RPMI8226 (cell line): ENCODE results near the gene KAT14.
A peak's percentile ranks its signal among the peaks of the same experiment; 100 is the strongest.
"Not testable (repeated sequence)": the region's sequence is repeated elsewhere in the genome, so short reads cannot be mapped to it uniquely, and the experiment has no call there.

Experiments
- DNase-seq: peaks from one replicate; pipeline ENCODE4 v3.0.0-alpha.2; 2015

Gene KAT14

GRCh38 chr20:18165553-18165952 is 27.9 kb downstream of the KAT14 start:
- no peak for DNase-seq

GRCh38 chr20:18166241-18166881 is 28.7 kb downstream of the KAT14 start:
- no peak for DNase-seq

- DNase-seq: no peak
Measured at GRCh38 chr20:18166950-18167349, 29.3 kb downstream of the KAT14 start.

GRCh38 chr20:18172379-18172778 is 34.7 kb downstream of the KAT14 start:
- DNase-seq: no peak

GRCh38 chr20:18174906-18175683 is 37.4 kb downstream of the KAT14 start:
- DNase-seq: no peak

GRCh38 chr20:18176318-18176785 is 38.7 kb downstream of the KAT14 start:
- no peak for DNase-seq

GRCh38 chr20:18180366-18180765 is 42.7 kb downstream of the KAT14 start:
- not testable (repeated sequence) for DNase-seq

GRCh38 chr20:18180815-18181214 is 43.2 kb downstream of the KAT14 start:
- no peak for DNase-seq

GRCh38 chr20:18187020-18187419 is 49.4 kb downstream of the KAT14 start:
- DNase-seq: no peak

- no peak for DNase-seq
Measured at GRCh38 chr20:18188434-18188833, 50.8 kb downstream of the KAT14 start.

GRCh38 chr20:18190338-18191233 is 52.9 kb downstream of the KAT14 start:
- no peak for DNase-seq

GRCh38 chr20:18191306-18191705 is 53.6 kb downstream of the KAT14 start:
- no peak for DNase-seq

- not testable (repeated sequence) for DNase-seq
Measured at GRCh38 chr20:18194461-18194860, 56.8 kb downstream of the KAT14 start.

GRCh38 chr20:18195931-18196330 is 58.3 kb downstream of the KAT14 start:
- no peak for DNase-seq

- DNase-seq: no peak
Measured at GRCh38 chr20:18197382-18198070, 59.9 kb downstream of the KAT14 start.

- DNase-seq: no peak
Measured at GRCh38 chr20:18202966-18203365, 65.3 kb downstream of the KAT14 start.

GRCh38 chr20:18203700-18204099 is 66.0 kb downstream of the KAT14 start:
- not testable (repeated sequence) for DNase-seq

GRCh38 chr20:18213002-18213401 is 75.3 kb downstream of the KAT14 start:
- DNase-seq: no peak

- DNase-seq: no peak
Measured at GRCh38 chr20:18215566-18215965, 77.9 kb downstream of the KAT14 start.

GRCh38 chr20:18218280-18218679 is 80.6 kb downstream of the KAT14 start:
- DNase-seq: no peak

- DNase-seq: no peak
Measured at GRCh38 chr20:18223409-18223808, 85.7 kb downstream of the KAT14 start.

GRCh38 chr20:18224968-18225568 is 87.4 kb downstream of the KAT14 start:
- peak; percentile 12 for DNase-seq
